Endodermal cell (in vitro differentiated cells): ENCODE data around the gene CXCL17. TPM values are rescaled to one million over a fixed set of nuclear protein-coding genes. Genes with fewer than 3 reads are reported as not detected.

Experiments
- DNase-seq: peaks from one replicate; pipeline ENCODE4 v3.0.0-alpha.2; 2017
- H3K27ac ChIP-seq: 2 replicates; pipeline ENCODE4 v1.5.1; 2013; ENCODE audit warnings: mild to moderate bottlenecking, low read depth, low read length, moderate library complexity
- H3K27me3 ChIP-seq: 2 replicates; pipeline ENCODE4 v1.6.1; 2013; ENCODE audit warnings: mild to moderate bottlenecking, low read length, moderate library complexity; ENCODE audit not compliant: insufficient read depth, control insufficient read depth, poor library complexity, severe bottlenecking
- H3K36me3 ChIP-seq: 2 replicates; pipeline ENCODE4 v1.7.0; 2013; ENCODE audit warnings: mild to moderate bottlenecking, low read length, moderate library complexity; ENCODE audit not compliant: control insufficient read depth, insufficient read depth
- H3K4me1 ChIP-seq: one replicate; pipeline ENCODE4 v1.7.0; 2013; ENCODE audit warnings: low read length; ENCODE audit not compliant: control insufficient read depth, insufficient read depth
- H3K4me3 ChIP-seq: 2 replicates; pipeline ENCODE4 v1.5.1; 2013; ENCODE audit warnings: mild to moderate bottlenecking, low read length, moderate library complexity
- H3K9ac ChIP-seq: 2 replicates; pipeline ENCODE4 v1.6.1; 2013; ENCODE audit warnings: mild to moderate bottlenecking, low read length, moderate library complexity; ENCODE audit not compliant: poor library complexity, severe bottlenecking; ENCODE audit errors: extremely low read depth
- H3K9me3 ChIP-seq: 2 replicates; pipeline ENCODE4 v1.6.1; 2013; ENCODE audit warnings: mild to moderate bottlenecking, low read length, moderate library complexity; ENCODE audit not compliant: control insufficient read depth
- H3K27ac Mint-ChIP-seq: 2 replicates; pipeline ENCODE4 v1.8.0; 2020; ENCODE audit warnings: mixed read lengths
- H3K27me3 Mint-ChIP-seq: 2 replicates; pipeline ENCODE4 v1.8.0; 2021; ENCODE audit warnings: mild to moderate bottlenecking, mixed read lengths; ENCODE audit not compliant: insufficient read depth
- H3K36me3 Mint-ChIP-seq: 2 replicates; pipeline ENCODE4 v1.8.0; 2020; ENCODE audit warnings: low read depth, mixed read lengths
- H3K4me1 Mint-ChIP-seq: 2 replicates; pipeline ENCODE4 v1.8.0; 2020; ENCODE audit warnings: mixed read lengths
- H3K4me3 Mint-ChIP-seq: 2 replicates; pipeline ENCODE4 v1.8.0; 2020; ENCODE audit warnings: mild to moderate bottlenecking, moderate library complexity, mixed read lengths
- H3K9me3 Mint-ChIP-seq: 2 replicates; pipeline ENCODE4 v1.8.0; 2020; ENCODE audit warnings: mild to moderate bottlenecking, mixed read lengths
- WGBS, 2 experiments: methylation state at CpG; one replicate each; pipeline versions ENCODE4 v1.1.5 to v1.1.7; 2013; ENCODE audit warnings: missing lambda C conversion rate in 2 of 2, mixed read lengths in 1 of 2; ENCODE audit not compliant: insufficient coverage in 1 of 2, insufficient read length in 1 of 2; 5-methylcytosine and 5-hydroxymethylcytosine counted together
- total RNA-seq, 2 donors: library from RNA; stranded (reverse); fragmentation: NEBNext Ultra II Directional in 1 of 2; extraction: Animal tissue kit (Norgen Biotek cat#: 25700) in 1 of 2; gene quantifications; 2 replicates in 1 of 2; 3 replicates in 1 of 2; pipeline ENCODE4 v1.2.1, GENCODE V29; 2021
- TF ChIP-seq, protein P1 (sequence below): fragments of 200-600 bp; sonication (generic); conservative IDR thresholded peaks from 2 replicates; pipeline ENCODE4 v1.5.0; 2021; ENCODE audit warnings: antibody characterized with exemption, mild to moderate bottlenecking

The CXCL17 gene
- total RNA-seq, 2 donors from 2014 or later, result 0.37 TPM; not detected in 1

DNA sequence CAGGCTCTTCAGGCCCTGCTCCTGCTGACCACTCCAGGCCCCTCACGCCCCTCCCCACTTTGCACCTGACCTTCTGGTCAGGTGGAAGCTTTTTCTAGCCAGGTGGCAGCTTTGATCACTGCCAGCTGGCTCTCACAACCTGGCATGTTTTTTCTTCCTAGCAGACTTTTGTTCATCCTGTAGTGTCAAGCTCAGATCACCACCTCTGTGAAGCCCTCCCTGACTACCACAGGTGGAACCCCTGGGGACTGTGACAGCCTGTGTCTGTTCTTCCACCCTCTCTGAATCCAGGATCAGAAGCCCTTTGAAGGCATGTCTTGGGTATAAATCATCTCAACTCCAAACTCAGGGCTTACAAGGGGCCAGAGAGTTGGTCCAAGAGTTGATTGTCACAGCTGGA lies 42.3 kb downstream of the CXCL17 start:
- Histone ChIP-seq H3K27ac (no peak overlapping the region), H3K36me3 (no peaks in the 10 kb centered on the region), H3K9me3 (no peaks in the 10 kb centered on the region), H3K27me3 (no peaks in the 10 kb centered on the region), H3K4me3 (no peak overlapping the region), H3K9ac (no peak overlapping the region), H3K4me1 (peaks cover 4% of the 10 kb centered on the region)
- no peak overlapping the region for H3K27ac Mint-ChIP-seq
- WGBS, 2 experiments, result 91 to 100% methylated on average over 1 of the region's 1 CpG
- no peaks in the 10 kb centered on the region for H3K9me3 Mint-ChIP-seq
- TF ChIP-seq, protein P1, sequence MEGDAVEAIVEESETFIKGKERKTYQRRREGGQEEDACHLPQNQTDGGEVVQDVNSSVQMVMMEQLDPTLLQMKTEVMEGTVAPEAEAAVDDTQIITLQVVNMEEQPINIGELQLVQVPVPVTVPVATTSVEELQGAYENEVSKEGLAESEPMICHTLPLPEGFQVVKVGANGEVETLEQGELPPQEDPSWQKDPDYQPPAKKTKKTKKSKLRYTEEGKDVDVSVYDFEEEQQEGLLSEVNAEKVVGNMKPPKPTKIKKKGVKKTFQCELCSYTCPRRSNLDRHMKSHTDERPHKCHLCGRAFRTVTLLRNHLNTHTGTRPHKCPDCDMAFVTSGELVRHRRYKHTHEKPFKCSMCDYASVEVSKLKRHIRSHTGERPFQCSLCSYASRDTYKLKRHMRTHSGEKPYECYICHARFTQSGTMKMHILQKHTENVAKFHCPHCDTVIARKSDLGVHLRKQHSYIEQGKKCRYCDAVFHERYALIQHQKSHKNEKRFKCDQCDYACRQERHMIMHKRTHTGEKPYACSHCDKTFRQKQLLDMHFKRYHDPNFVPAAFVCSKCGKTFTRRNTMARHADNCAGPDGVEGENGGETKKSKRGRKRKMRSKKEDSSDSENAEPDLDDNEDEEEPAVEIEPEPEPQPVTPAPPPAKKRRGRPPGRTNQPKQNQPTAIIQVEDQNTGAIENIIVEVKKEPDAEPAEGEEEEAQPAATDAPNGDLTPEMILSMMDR, result no peak
- H3K4me3 Mint-ChIP-seq, result no peak overlapping the region
- peaks cover 10% of the 10 kb centered on the region for H3K36me3 Mint-ChIP-seq
- peaks cover 5% of the 10 kb centered on the region for H3K27me3 Mint-ChIP-seq
- no peak for DNase-seq
- H3K4me1 Mint-ChIP-seq, result peaks cover 36% of the 10 kb centered on the region

DNA sequence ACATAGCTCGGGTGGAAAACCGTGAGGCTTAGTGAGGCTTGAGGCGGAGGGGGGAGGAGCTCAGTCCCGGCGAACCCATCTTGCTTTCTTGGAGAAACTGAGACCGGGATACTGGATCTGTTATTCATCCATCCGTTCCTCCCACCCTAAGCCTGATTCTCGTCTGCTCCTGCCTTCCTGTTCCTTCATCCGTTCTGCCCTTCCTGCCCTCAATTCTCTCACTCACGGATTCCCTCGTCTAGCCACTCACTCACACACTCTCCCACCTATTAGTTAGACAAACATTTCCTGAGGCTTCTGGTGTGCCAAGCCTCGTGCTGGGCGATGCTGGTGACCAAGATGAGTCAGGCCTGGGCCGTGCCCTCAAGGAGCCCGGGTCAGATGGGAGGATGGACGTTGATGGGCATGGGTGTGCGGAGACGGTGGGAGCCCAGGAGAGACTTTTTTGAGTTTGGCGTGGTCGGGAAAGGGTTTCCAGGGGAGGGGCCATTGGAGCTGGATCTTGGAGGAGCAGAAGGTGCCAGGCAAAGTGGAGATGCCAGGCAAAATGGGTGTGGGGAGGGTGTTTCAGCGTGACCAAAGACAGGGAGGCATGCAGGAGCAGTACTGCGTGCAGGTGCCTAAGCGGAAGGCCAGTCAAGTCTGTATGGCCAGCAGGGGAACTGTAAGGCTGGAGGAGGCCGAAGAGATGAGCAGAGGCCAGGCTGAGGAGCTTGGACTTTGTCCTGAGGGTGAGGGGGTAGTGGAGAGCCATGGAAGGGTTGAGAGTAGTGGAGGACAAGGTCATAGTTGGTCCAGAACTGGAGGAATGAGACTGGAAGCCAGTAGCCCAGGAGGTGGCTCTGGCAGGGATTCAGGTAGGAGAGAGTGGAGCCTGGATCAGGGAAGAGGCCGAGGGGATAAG lies 45.2 kb downstream of the CXCL17 start:
- Mint-ChIP-seq H3K36me3 (peaks cover 7% of the 10 kb centered on the region), H3K9me3 (no peaks in the 10 kb centered on the region), H3K27me3 (peaks cover 19% of the 10 kb centered on the region), H3K27ac (peak overlapping the region; percentile 99), H3K4me3 (peak overlapping the region; percentile 78), H3K4me1 (peaks cover 24% of the 10 kb centered on the region)
- TF ChIP-seq, protein P1, result peak; percentile 19
- 22 to 38% methylated on average over 16 to 25 of the region's 25 CpGs for WGBS, 2 experiments
- H3K27me3 ChIP-seq, result no peaks in the 10 kb centered on the region
- H3K9ac ChIP-seq, result peak overlapping the region; percentile 67
- H3K4me3 ChIP-seq, result peak overlapping the region; percentile 95
- no peak for DNase-seq
- H3K27ac ChIP-seq, result no peak overlapping the region
- H3K36me3 ChIP-seq, result no peaks in the 10 kb centered on the region
- H3K9me3 ChIP-seq, result no peaks in the 10 kb centered on the region
- H3K4me1 ChIP-seq, result no peaks in the 10 kb centered on the region

DNA sequence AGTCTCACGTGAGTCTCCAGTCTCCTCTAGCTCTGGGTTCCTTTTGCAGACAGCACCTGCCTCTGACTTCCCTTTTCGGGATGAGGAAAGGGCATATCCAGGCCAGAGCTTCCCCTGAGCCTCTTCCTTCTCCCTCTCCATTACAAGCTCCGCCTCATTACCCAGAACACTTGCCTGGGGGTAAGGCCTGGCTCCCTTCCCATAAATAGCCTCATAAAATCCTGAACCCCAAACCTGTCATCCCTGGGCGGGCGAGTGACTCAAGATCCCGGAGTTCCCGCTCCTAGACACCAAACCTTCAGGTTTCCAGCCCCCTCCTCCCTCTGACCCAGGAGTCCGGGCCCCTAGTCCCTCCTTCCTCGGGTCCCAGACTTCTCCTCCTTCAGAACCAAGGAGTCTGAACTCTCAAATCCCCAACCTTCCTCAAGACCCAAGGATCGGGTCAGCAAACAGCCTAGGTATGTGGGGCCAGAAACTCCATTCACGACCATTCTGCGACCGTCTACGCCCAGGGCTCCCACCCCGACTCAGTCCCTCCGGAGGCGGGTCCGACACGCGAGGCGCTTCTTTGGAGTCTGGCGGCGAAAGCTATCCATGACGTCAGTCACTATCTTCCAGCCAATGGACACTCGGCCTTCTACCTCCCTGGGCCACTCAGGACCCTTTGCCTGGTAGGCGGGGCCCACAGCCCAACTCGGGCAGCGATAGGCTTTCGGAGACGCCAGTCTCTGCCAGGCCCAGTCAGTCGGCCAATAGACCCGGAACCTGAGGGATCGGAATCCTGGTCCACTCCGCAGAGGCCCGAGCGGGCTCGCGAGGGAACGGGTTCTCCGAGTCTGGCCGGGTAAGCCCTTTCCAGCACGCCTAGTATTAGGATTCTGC lies 46.1 kb downstream of the CXCL17 start:
- H3K4me3 Mint-ChIP-seq, result peak overlapping the region; percentile 78
- peaks cover 27% of the 10 kb centered on the region for H3K27me3 Mint-ChIP-seq
- H3K36me3 Mint-ChIP-seq, result peaks cover 7% of the 10 kb centered on the region
- no peaks in the 10 kb centered on the region for H3K9me3 Mint-ChIP-seq
- Histone ChIP-seq H3K4me1 (no peaks in the 10 kb centered on the region), H3K9ac (peak overlapping the region; percentile 67), H3K27ac (peak overlapping the region; percentile 69), H3K4me3 (peak overlapping the region; percentile 95), H3K9me3 (no peaks in the 10 kb centered on the region), H3K36me3 (no peaks in the 10 kb centered on the region), H3K27me3 (peaks cover 2% of the 10 kb centered on the region)
- TF ChIP-seq, protein P1, result no peak
- DNase-seq, result peak; percentile 100
- peak overlapping the region; percentile 99 for H3K27ac Mint-ChIP-seq
- peaks cover 21% of the 10 kb centered on the region for H3K4me1 Mint-ChIP-seq
- WGBS, 2 experiments, result 3 to 7% methylated on average over 19 to 42 of the region's 42 CpGs
